ENCODE data around the gene DPP3.

DPP3 gene

GRCh38 chr11:66479394-66480116 lies 679 bp upstream of the DPP3 start:
- DNase-seq (ENCODE audit: low read depth, low spot score) = no peak

GRCh38 chr11:66484806-66485380 lies 4.7 kb downstream of the DPP3 start:
- no peak for DNase-seq (ENCODE audit: low read depth, low spot score)

GRCh38 chr11:66488957-66489356 lies 8.7 kb downstream of the DPP3 start:
- DNase-seq (ENCODE audit: low read depth, low spot score) = no peak

- DNase-seq (ENCODE audit: low read depth, low spot score) = no peak
Measured at GRCh38 chr11:66489636-66490035, 9.4 kb downstream of the DPP3 start.

- no peak for DNase-seq (ENCODE audit: low read depth, low spot score)
Measured at GRCh38 chr11:66491315-66491935, 11.2 kb downstream of the DPP3 start.

- no peak for DNase-seq (ENCODE audit: low read depth, low spot score)
Measured at GRCh38 chr11:66492161-66492865, 12.1 kb downstream of the DPP3 start.

- no peak for DNase-seq (ENCODE audit: low read depth, low spot score)
Measured at GRCh38 chr11:66493130-66493529, 12.9 kb downstream of the DPP3 start.

- no peak for DNase-seq (ENCODE audit: low read depth, low spot score)
Measured at GRCh38 chr11:66494458-66494857, 14.2 kb downstream of the DPP3 start.

GRCh38 chr11:66494935-66495334 lies 14.7 kb downstream of the DPP3 start:
- DNase-seq (ENCODE audit: low read depth, low spot score) = no peak

GRCh38 chr11:66495401-66495854 lies 15.2 kb downstream of the DPP3 start:
- no peak for DNase-seq (ENCODE audit: low read depth, low spot score)

GRCh38 chr11:66497206-66497605 lies 17.0 kb downstream of the DPP3 start:
- DNase-seq (ENCODE audit: low read depth, low spot score) = no peak

GRCh38 chr11:66498506-66498905 lies 18.3 kb downstream of the DPP3 start:
- DNase-seq (ENCODE audit: low read depth, low spot score) = no peak

- DNase-seq (ENCODE audit: low read depth, low spot score) = no peak
Measured at GRCh38 chr11:66505276-66505816, 25.1 kb downstream of the DPP3 start.

GRCh38 chr11:66509131-66509561 lies 28.9 kb downstream of the DPP3 start:
- DNase-seq (ENCODE audit: low read depth, low spot score) = no peak

- DNase-seq (ENCODE audit: low read depth, low spot score) = peak; percentile 33
Measured at GRCh38 chr11:66510271-66510989, 30.2 kb downstream of the DPP3 start, which contains the start of gene BBS1. TSS of gene BBS1 (plus strand) at chr11:66510635. CDS start at chr11:66510660, 25 bp downstream.

GRCh38 chr11:66510990-66511339 lies 30.7 kb downstream of the DPP3 start:
- no peak for DNase-seq (ENCODE audit: low read depth, low spot score)

GRCh38 chr11:66523611-66524010 lies 43.4 kb downstream of the DPP3 start:
- no peak for DNase-seq (ENCODE audit: low read depth, low spot score)

GRCh38 chr11:66524304-66525040 lies 44.2 kb downstream of the DPP3 start:
- DNase-seq (ENCODE audit: low read depth, low spot score) = no peak

GRCh38 chr11:66529069-66529468 lies 48.8 kb downstream of the DPP3 start:
- DNase-seq (ENCODE audit: low read depth, low spot score) = no peak

- no peak for DNase-seq (ENCODE audit: low read depth, low spot score)
Measured at GRCh38 chr11:66529655-66530054, 49.4 kb downstream of the DPP3 start.
